Peyer's patch (tissue), 4 donors: Measurements from ENCODE around the gene NCKAP5L. TPM values are rescaled to one million over a fixed set of nuclear protein-coding genes. Genes with fewer than 3 reads are reported as not detected.

Experiments used
- DNase-seq, 3 donors: peaks; one replicate each; pipeline ENCODE4 v3.0.0-alpha.2; 2017 to 2019
- H3K27ac ChIP-seq, 4 donors: fragments of 200-600 bp; sonication (generic); one replicate each; pipeline ENCODE4 v1.5.1; 2016 to 2019
- H3K27me3 ChIP-seq, 2 donors: fragments of 200-600 bp; sonication (generic); one replicate each; pipeline ENCODE4 v1.5.1; 2019
- H3K36me3 ChIP-seq, 3 donors: fragments of 200-600 bp; sonication (generic); one replicate each; pipeline ENCODE4 v1.5.1; 2016 to 2019
- H3K4me1 ChIP-seq, 4 donors: fragments of 200-600 bp; sonication (generic); one replicate each; pipeline ENCODE4 v1.5.1; 2016 to 2019
- H3K4me3 ChIP-seq, 4 donors: fragments of 200-600 bp; sonication (generic); 1 replicate in 3 of 4; 2 replicates in 1 of 4; pipeline ENCODE4 v1.5.1; 2016 to 2019; ENCODE audit warnings: mild to moderate bottlenecking in 1 of 4
- H3K9me3 ChIP-seq, 4 donors: fragments of 200-600 bp; sonication (generic); one replicate each; pipeline ENCODE4 v1.5.1; 2016 to 2019; ENCODE audit warnings: mild to moderate bottlenecking in 1 of 4
- POLR2A ChIP-seq, 2 donors: fragments of 450-650 bp; IDR thresholded peaks; one replicate each; pipeline ENCODE4 v1.5.1; 2017; ENCODE audit warnings: antibody characterized with exemption in 2 of 2, mild to moderate bottlenecking in 2 of 2, moderate library complexity in 2 of 2
- total RNA-seq, 4 donors: library from RNA; depleted of rRNA; stranded (reverse); fragments of >200 nt; gene quantifications; one replicate each; pipeline ENCODE4 v1.1.0, GENCODE V29; 2016
- TF ChIP-seq, protein P1 (sequence below), 6 experiments: fragments of 450-650 bp in 4 of 6; fragments of 200-600 bp in 2 of 6; sonication (generic) in 1 of 6; IDR thresholded peaks; one replicate each; pipeline ENCODE4 v1.5.1; 2017 to 2019; ENCODE audit warnings: antibody characterized with exemption in 6 of 6, mild to moderate bottlenecking in 3 of 6, moderate library complexity in 1 of 6

NCKAP5L gene
- total RNA-seq, 4 donors from 2014 or later, result 3.3 to 16.5 (median 7.5) TPM

DNA sequence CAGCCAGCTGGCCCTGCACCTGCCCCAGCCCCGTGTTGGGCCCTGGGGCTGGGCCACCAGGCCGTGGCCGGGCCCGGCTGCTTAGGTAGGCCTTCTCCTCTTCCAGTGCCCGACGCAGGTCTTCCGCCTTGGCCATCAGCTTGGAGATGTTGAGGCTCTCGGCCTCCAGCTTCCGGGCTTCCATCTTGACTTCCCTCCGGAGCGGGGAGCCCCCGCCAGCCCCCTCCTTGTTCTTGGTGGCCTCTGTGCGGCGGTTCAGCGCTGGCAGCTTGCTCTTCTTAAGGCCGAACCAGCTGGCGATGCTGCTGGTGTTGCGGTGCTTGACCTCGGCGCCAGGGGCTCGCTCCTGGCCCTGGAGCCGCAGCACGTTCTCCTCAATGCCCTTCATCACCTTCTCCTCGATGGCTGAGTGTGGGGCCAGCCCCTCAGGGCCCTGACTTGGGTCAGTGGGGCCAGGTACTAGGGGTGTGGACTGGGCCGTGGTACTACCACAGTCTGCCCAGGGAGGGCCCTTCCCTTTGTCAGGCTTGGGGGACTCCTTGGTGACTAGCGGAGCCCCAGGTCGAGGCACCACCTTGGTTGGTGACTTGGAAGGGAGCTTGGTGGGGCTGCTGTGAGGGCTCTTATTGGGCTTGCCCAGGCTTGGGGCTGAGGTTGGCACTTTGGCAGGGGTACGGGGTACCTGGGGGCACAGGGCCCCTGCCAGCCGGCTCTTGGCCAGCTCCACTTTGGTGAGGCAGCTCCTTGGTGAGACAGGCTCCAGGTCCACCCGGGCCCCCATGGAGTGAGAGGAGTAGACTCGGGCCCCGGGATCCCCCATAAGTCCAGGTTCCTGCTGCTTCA is 33.2 kb downstream of the NCKAP5L start:
- Histone ChIP-seq H3K27me3 (no peaks in the 10 kb centered on the region), H3K4me1 (no peaks in the 10 kb centered on the region), H3K4me3 (no peak overlapping the region), H3K9me3 (no peaks in the 10 kb centered on the region), H3K36me3 (peaks cover 0 to 32% (median 0%) of the 10 kb centered on the region in 3 donors), H3K27ac (no peak overlapping the region)
- TF ChIP-seq, protein P1, sequence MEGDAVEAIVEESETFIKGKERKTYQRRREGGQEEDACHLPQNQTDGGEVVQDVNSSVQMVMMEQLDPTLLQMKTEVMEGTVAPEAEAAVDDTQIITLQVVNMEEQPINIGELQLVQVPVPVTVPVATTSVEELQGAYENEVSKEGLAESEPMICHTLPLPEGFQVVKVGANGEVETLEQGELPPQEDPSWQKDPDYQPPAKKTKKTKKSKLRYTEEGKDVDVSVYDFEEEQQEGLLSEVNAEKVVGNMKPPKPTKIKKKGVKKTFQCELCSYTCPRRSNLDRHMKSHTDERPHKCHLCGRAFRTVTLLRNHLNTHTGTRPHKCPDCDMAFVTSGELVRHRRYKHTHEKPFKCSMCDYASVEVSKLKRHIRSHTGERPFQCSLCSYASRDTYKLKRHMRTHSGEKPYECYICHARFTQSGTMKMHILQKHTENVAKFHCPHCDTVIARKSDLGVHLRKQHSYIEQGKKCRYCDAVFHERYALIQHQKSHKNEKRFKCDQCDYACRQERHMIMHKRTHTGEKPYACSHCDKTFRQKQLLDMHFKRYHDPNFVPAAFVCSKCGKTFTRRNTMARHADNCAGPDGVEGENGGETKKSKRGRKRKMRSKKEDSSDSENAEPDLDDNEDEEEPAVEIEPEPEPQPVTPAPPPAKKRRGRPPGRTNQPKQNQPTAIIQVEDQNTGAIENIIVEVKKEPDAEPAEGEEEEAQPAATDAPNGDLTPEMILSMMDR (IDR thresholded peaks at IDR 0.05), result no peak
- TF ChIP-seq POLR2A (IDR thresholded peaks at IDR 0.05), result no peak
- DNase-seq, result no peak

- no peaks in the 10 kb centered on the region for H3K27me3 ChIP-seq
- no peak overlapping the region for H3K27ac ChIP-seq
- H3K36me3 ChIP-seq, result peaks cover 0 to 23% (median 0%) of the 10 kb centered on the region in 3 donors
- no peak for TF ChIP-seq POLR2A (IDR thresholded peaks at IDR 0.05)
- TF ChIP-seq, protein P1 (IDR thresholded peaks at IDR 0.05), result no peak
- no peaks in the 10 kb centered on the region for H3K4me1 ChIP-seq
- no peak for DNase-seq
- no peak overlapping the region for H3K4me3 ChIP-seq
- no peaks in the 10 kb centered on the region for H3K9me3 ChIP-seq
These were observed 34.2 kb downstream of the NCKAP5L start for GRCh38 chr12:49794021-49794420.

DNA sequence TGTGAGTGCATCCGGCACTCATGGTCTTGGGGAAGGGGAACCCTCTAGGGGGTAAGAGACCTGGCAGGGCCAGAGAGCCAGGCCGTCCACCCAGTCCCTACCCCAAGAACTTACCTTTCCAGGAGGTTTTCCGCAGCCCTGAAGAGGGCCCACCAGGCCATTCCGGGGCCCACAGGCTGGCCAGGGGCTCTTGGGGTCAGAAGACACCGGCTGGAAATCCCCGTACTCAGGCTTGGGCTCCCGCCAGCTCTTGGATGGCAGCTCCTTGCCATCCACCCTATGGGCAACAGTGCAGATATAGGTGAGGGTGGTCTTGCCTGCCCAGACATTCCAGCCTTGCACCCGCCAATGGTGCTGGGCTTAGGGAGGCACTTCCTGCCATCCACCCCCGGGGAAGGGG is 34.6 kb downstream of the NCKAP5L start:
- H3K4me3 ChIP-seq, result no peak overlapping the region
- TF ChIP-seq POLR2A (IDR thresholded peaks at IDR 0.05), result no peak
- TF ChIP-seq, protein P1 (IDR thresholded peaks at IDR 0.05), result no peak
- no peak for DNase-seq

DNA sequence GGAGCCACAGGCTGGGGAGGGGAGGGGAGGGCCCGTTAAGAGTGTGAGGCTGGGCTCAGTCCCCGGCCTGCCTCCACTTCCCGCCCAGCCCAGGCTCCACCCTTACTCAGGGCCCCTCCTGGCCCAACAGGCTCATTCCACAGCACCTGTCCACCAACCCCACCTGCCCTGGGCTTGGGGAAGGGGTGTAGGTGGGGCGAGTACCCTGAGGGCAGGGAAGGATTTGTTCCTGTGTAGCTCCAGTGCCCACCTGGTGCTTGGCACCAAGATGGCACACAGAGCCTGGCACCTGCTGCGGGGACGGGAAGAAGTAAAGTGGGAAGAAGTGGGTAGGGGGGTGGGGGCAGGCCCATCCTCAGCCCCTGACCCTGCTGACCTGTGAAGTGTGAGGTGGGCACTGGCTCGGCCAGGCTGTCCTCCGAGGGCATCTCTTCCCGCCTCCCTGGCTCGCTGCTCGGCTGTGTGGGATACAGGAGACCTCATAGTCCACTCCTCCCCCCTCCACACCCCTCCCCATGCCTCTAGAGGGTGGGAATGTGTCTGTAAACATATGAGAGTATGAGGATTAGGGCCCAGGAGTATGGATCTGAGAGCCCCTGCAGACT is 35.1 kb downstream of the NCKAP5L start:
- Histone ChIP-seq H3K36me3 (peaks cover 0 to 14% (median 0%) of the 10 kb centered on the region in 3 donors), H3K27ac (no peak overlapping the region), H3K27me3 (no peaks in the 10 kb centered on the region), H3K4me1 (no peaks in the 10 kb centered on the region), H3K9me3 (no peaks in the 10 kb centered on the region), H3K4me3 (no peak overlapping the region)
- TF ChIP-seq POLR2A (IDR thresholded peaks at IDR 0.05), result no peak
- TF ChIP-seq, protein P1 (IDR thresholded peaks at IDR 0.05), result no peak
- no peak for DNase-seq

More for the DNA sequence above, 34.6 kb downstream of the NCKAP5L start:
- H3K27ac ChIP-seq, result no peak overlapping the region
- no peaks in the 10 kb centered on the region for H3K27me3 ChIP-seq
- H3K36me3 ChIP-seq, result peaks cover 0 to 20% (median 0%) of the 10 kb centered on the region in 3 donors
- no peaks in the 10 kb centered on the region for H3K4me1 ChIP-seq
- no peaks in the 10 kb centered on the region for H3K9me3 ChIP-seq

GRCh38 chr12:49792181-49792970 is 35.8 kb downstream of the NCKAP5L start:
- no peaks in the 10 kb centered on the region for H3K9me3 ChIP-seq
- H3K27me3 ChIP-seq, result no peaks in the 10 kb centered on the region
- no peak for DNase-seq
- H3K27ac ChIP-seq, result no peak overlapping the region
- H3K4me1 ChIP-seq, result no peaks in the 10 kb centered on the region
- H3K4me3 ChIP-seq, result no peak overlapping the region
- TF ChIP-seq, protein P1 (IDR thresholded peaks at IDR 0.05), result no peak
- TF ChIP-seq POLR2A (IDR thresholded peaks at IDR 0.05), result no peak
- peaks cover 0 to 7% (median 0%) of the 10 kb centered on the region in 3 donors for H3K36me3 ChIP-seq
